Measurements from ENCODE around the gene ZFP28. TPM values are rescaled to one million over a fixed set of nuclear protein-coding genes. Genes with fewer than 3 reads are reported as not detected.

The ZFP28 gene
- total and polyA plus RNA-seq, 2 of the 8 experiments (the other 6 are each of a cell fraction or from before 2014, with no cell fraction given) = 1.6 to 4.5 TPM

DNA sequence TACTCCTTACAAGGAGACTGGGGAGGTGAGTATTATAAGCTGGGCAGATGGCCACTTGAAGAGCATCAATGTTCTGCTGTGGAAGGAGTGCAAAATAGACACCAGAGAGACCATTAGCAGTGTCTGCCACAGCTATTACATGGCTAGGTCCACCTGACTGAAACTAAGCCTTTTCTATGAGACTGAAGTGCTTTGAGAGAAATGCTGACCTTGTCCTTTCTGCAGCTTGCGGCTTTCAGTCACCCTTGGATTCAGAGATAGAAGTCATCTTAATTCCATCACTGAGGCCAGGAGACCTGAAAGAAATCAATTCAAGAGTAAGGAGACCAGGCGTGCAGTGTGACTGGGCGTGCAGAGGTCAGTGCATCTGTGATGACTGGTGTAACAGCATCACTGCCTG, 1.3 kb upstream of the ZFP28 start:
- Histone ChIP-seq H3K79me2 (ENCODE audit: control insufficient read depth in 1 of 2, insufficient read depth in 2 of 2, low read length in 2 of 2) (no peaks in the 10 kb centered on the region), H2AFZ (ENCODE audit: low read length) (no peak overlapping the region), H3K14ac (ENCODE audit: insufficient read length) (no peak overlapping the region), H3K27ac (ENCODE audit: low read depth, low read length) (no peak overlapping the region), H3K23me2 (ENCODE audit: low read depth, low read length) (peaks cover 7% of the 10 kb centered on the region; the same call in 1 of the 2 replicates), H2BK15ac (ENCODE audit: low read length) (no peak overlapping the region), H3K36me3 (ENCODE audit: control insufficient read depth in 2 of 4, insufficient read depth in 4 of 4, low read length in 3 of 4) (no peaks in the 10 kb centered on the region; a peak in 1 of 8 replicates), H2BK120ac (replicated peaks; ENCODE audit: low read depth, low read length) (no peak overlapping the region), H4K20me1 (replicated peaks in 1 of 2; ENCODE audit: control insufficient read depth in 1 of 2, insufficient read depth in 2 of 2, low read length in 2 of 2) (no peaks in the 10 kb centered on the region), H3K4me1 (replicated peaks in 1 of 4; ENCODE audit: control insufficient read depth in 3 of 4, insufficient read depth in 4 of 4, low read length in 3 of 4) (peaks cover 0 to 2% (median 0%) of the 10 kb centered on the region in 4 experiments; a peak in 2 of 7 replicates), H4K5ac (ENCODE audit: insufficient read length, low read depth, low read length) (no peak overlapping the region), H2AK5ac (ENCODE audit: low read depth, low read length) (no peak overlapping the region), H3K18ac (ENCODE audit: extremely low read depth, low read length) (no peak overlapping the region), H3K9me3 (ENCODE audit: insufficient read depth in 2 of 2, low read depth in 1 of 2, low read length in 1 of 2) (peaks cover 21 to 30% of the 10 kb centered on the region in 2 experiments), H3K56ac (replicated peaks; ENCODE audit: insufficient read length, low read depth, low read length) (no peak overlapping the region), H2BK12ac (ENCODE audit: low read depth, low read length) (no peak overlapping the region), H3K23ac (ENCODE audit: insufficient read length) (no peak overlapping the region), H3K9ac (replicated peaks in 1 of 4; ENCODE audit: extremely low read depth in 1 of 4, low read depth in 3 of 4, low read length in 3 of 4) (no peak overlapping the region), H3K27me3 (replicated peaks in 1 of 4; ENCODE audit: control insufficient read depth in 3 of 4, extremely low read depth in 1 of 4, insufficient read depth in 3 of 4, low read length in 3 of 4) (no peaks in the 10 kb centered on the region), H3K79me1 (ENCODE audit: low read depth, low read length) (no peaks in the 10 kb centered on the region), H3K4me2 (ENCODE audit: insufficient read depth in 1 of 2, low read depth in 2 of 2, low read length in 2 of 2) (peak overlapping the region; percentile 73 to 85; a peak in 2 of 4 replicates), H2BK5ac (ENCODE audit: low read depth, low read length) (no peak overlapping the region), H4K91ac (replicated peaks; ENCODE audit: insufficient read length, low read length) (no peak overlapping the region), H2BK20ac (ENCODE audit: low read length) (no peak overlapping the region), H4K8ac (ENCODE audit: extremely low read depth, insufficient read depth, low read length) (peak overlapping the region; percentile 58; the same call in 1 of the 2 replicates), H3K4me3 (ENCODE audit: extremely low read depth in 1 of 4, insufficient read depth in 2 of 4, low read depth in 3 of 4, low read length in 4 of 4) (peak overlapping the region; percentile 72 to 94 (median 84); a peak in 6 of 8 replicates), H3K4ac (replicated peaks; ENCODE audit: insufficient read length, low read depth, low read length) (no peak overlapping the region)
- WGBS, 2 experiments (ENCODE audit: extremely low coverage in 1 of 2, insufficient coverage in 1 of 2, insufficient read length in 1 of 2, insufficient replicate concordance in 2 of 2, low coverage in 1 of 2, low lambda C conversion rate in 2 of 2, missing lambda C conversion rate in 1 of 2) = 100% methylated on average over 3 of the region's 3 CpGs; no CpG with 5 or more reads in 1 of the 2 experiments
- FAIRE-seq (no peak), DNase-seq (ENCODE audit: low read depth in 1 of 2, low spot score in 2 of 2) (no peak)
- POLR2A ChIA-PET (ENCODE audit: partially characterized antibody) = interaction anchor here (1.4 to 2.0 kb wide), 3 partner anchors 28 to 61 kb away, joined by 3 to 8 read pairs (median 8); partner anchors contain the start of gene ZNF667
- CTCF ChIA-PET (ENCODE audit: partially characterized antibody) = interaction anchor here (0.6 to 1.2 kb wide), 4 partner anchors 11 to 142 kb away, joined by 3 to 5 read pairs (median 4); no protein-coding TSS in a partner anchor
- no peak for TF ChIP-seq SRF (IDR thresholded peaks at IDR 0.05; ENCODE audit: low read depth, low read length)
- no peak for TF ChIP-seq EZH2 (IDR thresholded peaks at IDR 0.05; ENCODE audit: low read depth, low read length, severe bottlenecking)
- TF ChIP-seq ASH2L (IDR thresholded peaks at IDR 0.05; ENCODE audit: low read length) = no peak
- TF ChIP-seq SP1 (IDR thresholded peaks at IDR 0.05; ENCODE audit: low read depth, low read length) = no peak
- TF ChIP-seq USF2 (IDR thresholded peaks at IDR 0.05; ENCODE audit: low read length) = no peak
- no peak for TF ChIP-seq ZNF274 (IDR thresholded peaks at IDR 0.05; ENCODE audit: borderline replicate concordance, extremely low read depth, low read length)
- TF ChIP-seq SP2 (IDR thresholded peaks at IDR 0.05; ENCODE audit: low read length) = no peak
- TF ChIP-seq, protein P1, sequence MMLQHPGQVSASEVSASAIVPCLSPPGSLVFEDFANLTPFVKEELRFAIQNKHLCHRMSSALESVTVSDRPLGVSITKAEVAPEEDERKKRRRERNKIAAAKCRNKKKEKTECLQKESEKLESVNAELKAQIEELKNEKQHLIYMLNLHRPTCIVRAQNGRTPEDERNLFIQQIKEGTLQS (IDR thresholded peaks at IDR 0.05; ENCODE audit: insufficient read depth, low read depth, low read length) = no peak
- TF ChIP-seq KDM1A (IDR thresholded peaks at IDR 0.05; ENCODE audit: borderline replicate concordance, low read length) = no peak
- TF ChIP-seq EP300 (IDR thresholded peaks at IDR 0.05; ENCODE audit: borderline replicate concordance in 1 of 2, low read depth in 2 of 2, low read length in 2 of 2) = no peak
